Fibroblast of skin of right quadriceps (primary cell): ENCODE results near the gene AGAP1.

Source experiments
- DNase-seq: peaks from one replicate; pipeline ENCODE4 v3.0.0-alpha.2; 2013

AGAP1 gene

GRCh38 chr2:235781775-235782174 lies 287.9 kb downstream of the AGAP1 start:
- no peak for DNase-seq

- DNase-seq, result no peak
Observed at GRCh38 chr2:235784788-235785187, 290.9 kb downstream of the AGAP1 start.

- DNase-seq, result no peak
Observed at GRCh38 chr2:235789552-235789951, 295.7 kb downstream of the AGAP1 start.

- peak; percentile 20 for DNase-seq
Observed at GRCh38 chr2:235793163-235793752, 299.4 kb downstream of the AGAP1 start.

GRCh38 chr2:235799281-235799680 lies 305.4 kb downstream of the AGAP1 start:
- DNase-seq, result no peak

- no peak for DNase-seq
Observed at GRCh38 chr2:235802542-235802941, 308.7 kb downstream of the AGAP1 start.

GRCh38 chr2:235803028-235803427 lies 309.2 kb downstream of the AGAP1 start:
- peak; percentile 5 for DNase-seq

GRCh38 chr2:235804676-235805075 lies 310.8 kb downstream of the AGAP1 start:
- DNase-seq, result no peak

GRCh38 chr2:235806986-235807750 lies 313.3 kb downstream of the AGAP1 start:
- peak; percentile 42 for DNase-seq

GRCh38 chr2:235808366-235808765 lies 314.5 kb downstream of the AGAP1 start:
- DNase-seq, result no peak

- DNase-seq, result no peak
Observed at GRCh38 chr2:235810252-235810651, 316.4 kb downstream of the AGAP1 start.

- no peak for DNase-seq
Observed at GRCh38 chr2:235810846-235811245, 317.0 kb downstream of the AGAP1 start.

GRCh38 chr2:235811446-235812184 lies 317.8 kb downstream of the AGAP1 start:
- DNase-seq, result peak; percentile 9

GRCh38 chr2:235812185-235812665 lies 318.4 kb downstream of the AGAP1 start:
- no peak for DNase-seq

- DNase-seq, result no peak
Observed at GRCh38 chr2:235813398-235813797, 319.6 kb downstream of the AGAP1 start.

GRCh38 chr2:235820571-235820970 lies 326.7 kb downstream of the AGAP1 start:
- no peak for DNase-seq

- no peak for DNase-seq
Observed at GRCh38 chr2:235824331-235824730, 330.5 kb downstream of the AGAP1 start.

GRCh38 chr2:235825946-235826345 lies 332.1 kb downstream of the AGAP1 start:
- no peak for DNase-seq

GRCh38 chr2:235826826-235827225 lies 333.0 kb downstream of the AGAP1 start:
- DNase-seq, result no peak

GRCh38 chr2:235827585-235827992 lies 333.7 kb downstream of the AGAP1 start:
- peak; percentile 57 for DNase-seq

- no peak for DNase-seq
Observed at GRCh38 chr2:235829726-235830125, 335.9 kb downstream of the AGAP1 start.

GRCh38 chr2:235831755-235832154 lies 337.9 kb downstream of the AGAP1 start:
- no peak for DNase-seq

GRCh38 chr2:235832941-235833340 lies 339.1 kb downstream of the AGAP1 start:
- no peak for DNase-seq
